HG03280 (cell line): ENCODE data around the gene FCF1.

ENCODE experiments used
- ATAC-seq: cut with Tn5 transposase; IDR thresholded peaks from one replicate; pipeline ENCODE4 v1.9.1; 2021; ENCODE audit warnings: mild to moderate bottlenecking, moderate library complexity; ENCODE audit not compliant: unreplicated experiment

FCF1 gene

DNA sequence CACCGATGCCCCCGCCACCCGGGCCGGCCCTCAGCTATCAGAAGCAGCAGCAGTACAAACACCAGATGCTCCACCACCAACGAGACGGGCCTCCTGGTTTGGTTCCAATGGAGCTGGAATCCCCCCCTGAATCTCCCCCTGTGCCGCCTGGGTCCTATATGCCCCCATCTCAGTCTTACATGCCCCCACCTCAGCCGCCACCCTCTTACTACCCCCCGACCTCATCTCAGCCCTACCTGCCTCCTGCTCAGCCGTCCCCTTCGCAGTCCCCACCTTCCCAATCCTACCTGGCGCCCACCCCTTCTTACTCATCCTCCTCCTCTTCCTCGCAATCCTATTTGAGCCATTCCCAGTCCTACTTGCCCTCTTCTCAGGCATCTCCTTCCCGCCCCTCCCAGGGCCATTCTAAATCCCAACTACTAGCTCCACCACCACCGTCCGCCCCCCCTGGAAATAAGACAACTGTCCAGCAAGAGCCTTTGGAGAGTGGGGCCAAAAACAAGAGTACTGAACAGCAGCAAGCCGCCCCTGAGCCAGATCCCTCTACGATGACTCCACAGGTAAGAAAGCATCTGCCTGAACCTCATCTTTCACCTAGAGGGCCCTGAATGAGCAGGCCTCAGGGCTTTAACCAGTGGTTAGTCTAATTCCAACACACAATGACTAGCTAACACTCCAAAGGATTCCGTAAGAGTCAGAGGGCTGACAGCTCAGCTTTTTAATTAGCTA, 51.0 kb downstream of the FCF1 start:
- ATAC-seq = no peak

DNA sequence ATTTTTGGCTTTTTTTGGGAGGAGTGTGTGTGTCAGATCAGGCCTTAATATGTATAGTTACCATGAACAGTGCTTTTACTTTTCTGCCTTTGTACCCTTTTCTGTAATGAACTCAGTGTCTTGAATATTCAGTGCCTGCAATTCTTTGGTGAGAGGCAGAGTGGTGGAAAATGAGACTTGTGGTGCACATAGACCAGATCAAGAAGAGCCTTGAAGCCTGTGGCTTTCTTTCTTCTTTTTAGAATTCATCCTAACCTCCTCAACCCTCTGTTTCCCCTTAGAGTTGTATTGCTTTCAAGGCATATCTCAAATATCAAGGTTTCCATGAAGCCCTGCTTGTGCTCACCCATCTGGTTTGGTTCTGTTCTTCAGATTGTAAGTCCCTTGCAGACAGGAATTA, 52.8 kb downstream of the FCF1 start:
- no peak for ATAC-seq

DNA sequence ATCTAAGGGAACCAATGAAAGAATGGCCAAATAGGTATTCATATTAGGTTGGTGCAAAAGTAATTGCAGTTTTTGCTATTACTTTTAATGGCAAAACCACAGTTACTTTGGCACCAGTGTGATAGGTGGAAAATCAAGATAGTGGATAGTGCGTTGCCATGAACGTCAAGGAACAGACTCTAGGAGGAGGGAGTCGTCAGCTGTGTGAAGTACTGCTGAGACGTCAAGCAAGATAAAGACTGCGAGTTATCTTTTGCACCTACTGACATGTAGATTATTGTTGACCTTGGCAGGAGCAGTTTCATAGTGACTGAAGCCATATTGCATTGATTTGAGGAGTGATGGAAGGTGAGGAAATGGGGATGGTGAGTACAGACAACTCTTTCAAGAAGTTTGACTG, 58.5 kb downstream of the FCF1 start:
- no peak for ATAC-seq

DNA sequence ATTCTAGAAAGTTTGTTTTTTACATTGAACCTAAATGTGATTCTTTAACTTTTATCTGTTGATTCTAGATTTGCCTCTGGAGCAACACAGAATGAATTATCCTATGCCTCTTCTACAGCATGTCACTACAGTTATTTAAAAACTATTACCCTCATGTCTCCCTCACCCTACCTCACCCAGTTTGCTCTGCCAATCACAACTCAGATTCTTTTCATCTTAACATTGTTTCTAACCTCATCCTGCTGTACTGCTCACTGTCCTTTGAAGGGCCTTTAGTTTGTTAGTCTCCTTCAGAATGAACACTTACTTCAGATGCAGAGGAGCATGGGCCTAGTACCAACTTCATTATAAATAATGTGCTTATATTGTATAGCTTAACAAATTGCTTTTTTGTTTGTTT, 71.7 kb downstream of the FCF1 start:
- no peak for ATAC-seq

DNA sequence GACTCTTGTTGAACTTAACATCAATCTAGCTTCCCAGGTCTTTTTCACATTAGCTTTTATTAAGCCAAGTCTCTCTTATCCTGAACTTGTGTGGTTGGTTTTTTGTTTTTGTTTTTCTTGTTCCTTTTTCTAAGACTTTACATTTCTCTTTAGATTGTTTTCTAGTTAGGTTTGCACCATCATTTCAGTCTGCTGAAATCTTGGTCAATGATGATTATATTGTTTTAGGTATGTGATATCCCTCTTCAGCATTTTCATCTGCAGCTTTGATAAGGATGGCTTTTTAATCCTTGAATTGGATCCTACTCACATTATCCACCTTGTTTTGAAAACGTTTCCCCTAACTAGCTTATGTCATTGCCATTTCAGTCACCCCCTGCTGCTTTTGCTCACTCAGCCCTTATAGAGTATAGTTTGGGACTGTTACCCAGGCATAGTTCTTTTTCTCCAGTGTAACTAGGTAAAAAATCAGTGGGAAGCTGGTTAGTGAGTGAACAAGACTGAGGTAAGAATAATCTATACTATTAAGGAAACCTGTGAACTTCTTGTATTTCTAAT, 72.2 kb downstream of the FCF1 start:
- no peak for ATAC-seq

DNA sequence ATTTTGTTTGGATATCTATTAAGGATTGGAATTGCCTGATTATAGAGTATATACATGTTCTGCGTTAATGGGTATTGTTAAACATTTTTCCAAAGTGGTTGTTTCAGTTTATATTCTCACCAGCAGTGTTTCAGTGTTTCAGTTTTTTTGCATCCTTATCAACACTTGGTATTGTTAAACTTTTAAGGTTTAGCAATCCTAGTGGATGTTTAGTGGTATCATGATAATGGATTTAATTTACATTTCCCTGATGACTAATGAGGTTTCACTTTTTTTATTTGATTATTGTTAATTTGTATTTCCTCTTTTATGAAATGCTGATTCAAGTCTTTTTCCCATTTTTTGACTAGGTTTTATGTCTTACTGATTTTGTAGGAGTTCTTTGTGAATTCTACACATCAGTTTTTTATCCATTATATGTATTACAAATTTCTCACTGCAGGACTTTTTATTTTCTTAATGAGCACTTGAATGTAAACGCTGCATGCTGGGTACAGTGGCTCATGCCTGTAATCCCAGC, 73.9 kb downstream of the FCF1 start:
- ATAC-seq = no peak
